Natural killer cell (primary cell): ENCODE data around the gene ZNF536. TPM values are rescaled to one million over a fixed set of nuclear protein-coding genes. Genes with fewer than 3 reads are reported as not detected.

ENCODE experiments used
- ATAC-seq, 3 donors: fragments of 150-1000 bp in 2 of 3; fragments of 200-7000 bp in 1 of 3; cut with Tn5 transposase; 1 replicate in 1 of 3; 2 replicates in 2 of 3; pipeline ENCODE4 v1.10.0; 2021; ENCODE audit warnings: mild to moderate bottlenecking in 2 of 3, moderate library complexity in 2 of 3
- DNase-seq, 2 donors: peaks; one replicate each; pipeline versions ENCODE4 v3.0.0 to v3.0.0-alpha.2; 2013 to 2021; ENCODE audit warnings: mixed read lengths in 1 of 2
- H3K27ac ChIP-seq: one replicate; pipeline ENCODE4 v1.5.1; 2013; ENCODE audit warnings: mild to moderate bottlenecking, low read length
- H3K27me3 ChIP-seq: one replicate; pipeline ENCODE4 v1.6.1; 2013; ENCODE audit warnings: low read length; ENCODE audit not compliant: control insufficient read depth, insufficient read depth
- H3K36me3 ChIP-seq: one replicate; pipeline ENCODE4 v1.6.1; 2013; ENCODE audit warnings: low read length; ENCODE audit not compliant: control insufficient read depth, insufficient read depth
- H3K4me1 ChIP-seq: one replicate; pipeline ENCODE4 v1.6.1; 2013; ENCODE audit warnings: low read length; ENCODE audit not compliant: control insufficient read depth, insufficient read depth
- H3K4me3 ChIP-seq: one replicate; pipeline ENCODE4 v1.5.1; 2013; ENCODE audit warnings: low read length
- H3K9me3 ChIP-seq: one replicate; pipeline ENCODE4 v1.6.1; 2013; ENCODE audit warnings: low read length; ENCODE audit not compliant: control insufficient read depth, insufficient read depth
- H3K27ac Mint-ChIP-seq, 2 donors: one replicate each; pipeline ENCODE4 v1.8.0; 2022; ENCODE audit warnings: mild to moderate bottlenecking in 2 of 2, mixed read lengths in 2 of 2, moderate library complexity in 1 of 2
- H3K27me3 Mint-ChIP-seq, 2 donors: one replicate each; pipeline ENCODE4 v1.8.0; 2022; ENCODE audit warnings: low read depth in 2 of 2, mixed read lengths in 2 of 2
- H3K36me3 Mint-ChIP-seq: one replicate; pipeline ENCODE4 v1.8.0; 2022; ENCODE audit warnings: mixed read lengths
- H3K4me1 Mint-ChIP-seq, 2 donors: one replicate each; pipeline ENCODE4 v1.8.0; 2022; ENCODE audit warnings: mixed read lengths in 2 of 2
- H3K4me3 Mint-ChIP-seq: one replicate; pipeline ENCODE4 v1.8.0; 2022; ENCODE audit warnings: mild to moderate bottlenecking, moderate library complexity, mixed read lengths
- H3K9me3 Mint-ChIP-seq, 2 donors: one replicate each; pipeline ENCODE4 v1.8.0; 2022; ENCODE audit warnings: mixed read lengths in 2 of 2
- CTCF ChIP-seq: fragments of 200-600 bp; IDR thresholded peaks from one replicate; pipeline ENCODE4 v1.8.0; 2022; ENCODE audit warnings: antibody characterized with exemption
- WGBS: methylation state at CpG from one replicate; pipeline ENCODE4 v1.1.7; 2013; ENCODE audit warnings: missing lambda C conversion rate; ENCODE audit not compliant: insufficient coverage; 5-methylcytosine and 5-hydroxymethylcytosine counted together
- intact Hi-C: fragments of 100-400 bp; cut with micrococcal nuclease; formaldehyde crosslinking; loops from one replicate; pipeline ENCODE4 v1.14.2; 2022
- total RNA-seq, 4 donors: library from RNA; stranded (reverse); fragments of 120-200 nt in 1 of 4; gene quantifications; one replicate each; pipeline versions ENCODE4 v1.2.3 to v1.2.4, GENCODE V29; 2013 to 2022

The ZNF536 gene
- total RNA-seq, 3 donors from 2014 or later (not counting 1 experiment from before 2014, with no cell fraction given): not detected

DNA sequence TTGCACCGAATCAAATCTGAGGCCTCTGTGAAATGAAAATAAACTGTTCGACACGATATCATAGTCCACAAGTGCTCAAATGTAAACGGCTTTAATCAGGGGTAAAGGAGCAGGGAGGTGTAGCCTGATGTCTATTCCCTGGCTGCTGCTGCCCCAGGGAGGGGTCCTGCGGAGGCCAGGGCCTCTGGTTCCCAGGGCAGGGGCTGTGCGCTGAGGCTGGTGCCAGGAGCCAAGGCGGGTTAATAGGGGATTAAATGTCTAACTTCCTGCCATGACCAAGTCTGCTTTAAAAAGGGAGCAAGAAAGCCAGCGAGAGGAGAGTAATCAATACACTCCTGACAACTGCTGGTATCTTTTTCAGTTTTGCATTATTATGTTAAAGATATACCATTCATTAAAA lies 59.4 kb downstream of the ZNF536 start:
- Histone ChIP-seq H3K27ac (no peak overlapping the region), H3K4me1 (no peaks in the 10 kb centered on the region), H3K27me3 (no peaks in the 10 kb centered on the region), H3K36me3 (no peaks in the 10 kb centered on the region), H3K4me3 (no peak overlapping the region), H3K9me3 (no peaks in the 10 kb centered on the region)
- H3K36me3 Mint-ChIP-seq: no peaks in the 10 kb centered on the region
- no peaks in the 10 kb centered on the region for H3K9me3 Mint-ChIP-seq
- ATAC-seq: no peak
- H3K4me3 Mint-ChIP-seq: no peak overlapping the region
- DNase-seq: no peak
- intact Hi-C loops: no loop called here
- no peak for TF ChIP-seq CTCF
- peaks cover 0 to 2% of the 10 kb centered on the region in 2 donors for H3K27me3 Mint-ChIP-seq
- no peak overlapping the region for H3K27ac Mint-ChIP-seq
- WGBS: 90% methylated on average over 7 of the region's 8 CpGs
- no peaks in the 10 kb centered on the region for H3K4me1 Mint-ChIP-seq

GRCh38 chr19:30434797-30435594 lies 62.8 kb downstream of the ZNF536 start:
- no peak for ATAC-seq
- intact Hi-C loops: no loop called here
- Histone ChIP-seq H3K27ac (no peak overlapping the region), H3K4me3 (no peak overlapping the region), H3K4me1 (no peaks in the 10 kb centered on the region), H3K27me3 (no peaks in the 10 kb centered on the region), H3K36me3 (no peaks in the 10 kb centered on the region), H3K9me3 (no peaks in the 10 kb centered on the region)
- no peak for DNase-seq
- Mint-ChIP-seq H3K4me3 (no peak overlapping the region), H3K4me1 (no peaks in the 10 kb centered on the region), H3K27me3 (no peaks in the 10 kb centered on the region), H3K36me3 (no peaks in the 10 kb centered on the region), H3K9me3 (no peaks in the 10 kb centered on the region), H3K27ac (no peak overlapping the region)
- 90% methylated on average over 4 of the region's 4 CpGs for WGBS
- no peak for TF ChIP-seq CTCF

DNA sequence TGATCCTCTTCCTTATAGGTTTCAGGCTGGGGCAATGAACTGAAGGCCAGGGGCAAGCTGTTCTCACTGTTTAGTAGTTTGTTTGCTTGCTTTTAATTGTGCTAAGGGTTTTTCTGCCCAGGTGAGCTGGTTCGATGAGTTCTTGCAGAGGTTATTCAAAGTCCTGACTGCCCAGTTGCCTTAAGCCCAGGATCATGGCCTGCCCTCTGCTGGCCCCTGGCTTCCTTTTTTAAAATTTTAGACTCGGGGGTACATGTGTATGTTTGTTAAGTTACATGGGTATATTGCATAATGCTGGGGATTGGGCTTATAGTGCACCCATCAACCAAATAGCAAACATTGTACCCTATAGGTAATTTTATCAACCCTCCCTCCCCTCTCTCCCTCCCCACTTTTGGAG lies 65.7 kb downstream of the ZNF536 start:
- no peak overlapping the region for H3K4me3 ChIP-seq
- Mint-ChIP-seq H3K4me3 (no peak overlapping the region), H3K27me3 (no peaks in the 10 kb centered on the region), H3K4me1 (no peaks in the 10 kb centered on the region), H3K27ac (no peak overlapping the region), H3K9me3 (no peaks in the 10 kb centered on the region), H3K36me3 (no peaks in the 10 kb centered on the region)
- H3K4me1 ChIP-seq: no peaks in the 10 kb centered on the region
- H3K36me3 ChIP-seq: no peaks in the 10 kb centered on the region
- intact Hi-C loops: no loop called here
- H3K27ac ChIP-seq: no peak overlapping the region
- ATAC-seq (no peak), DNase-seq (no peak)
- no peak for TF ChIP-seq CTCF
- no peaks in the 10 kb centered on the region for H3K27me3 ChIP-seq
- WGBS: 89% methylated on average over 1 of the region's 2 CpGs
- H3K9me3 ChIP-seq: no peaks in the 10 kb centered on the region

DNA sequence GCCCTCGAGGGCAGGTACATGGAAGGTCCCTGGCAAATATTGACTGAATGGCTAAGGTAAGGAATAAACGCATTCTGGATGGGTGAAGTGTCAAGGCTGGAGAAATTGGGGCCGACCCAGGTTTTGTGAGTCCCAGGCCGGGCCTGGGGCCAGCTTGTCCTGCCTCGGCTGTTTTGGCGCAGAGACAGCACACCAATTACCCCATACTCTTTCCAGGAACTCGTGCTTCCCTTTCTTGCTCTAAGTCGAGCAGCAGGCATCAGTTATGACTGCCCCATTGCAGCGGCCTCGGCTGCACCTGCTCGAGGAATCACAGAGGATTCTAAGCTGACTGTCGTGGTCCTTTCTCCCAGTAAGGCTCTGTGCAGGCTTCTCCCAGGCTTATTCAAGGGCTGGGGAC lies 67.1 kb downstream of the ZNF536 start:
- Histone ChIP-seq H3K9me3 (no peaks in the 10 kb centered on the region), H3K4me1 (no peaks in the 10 kb centered on the region), H3K27me3 (no peaks in the 10 kb centered on the region), H3K4me3 (no peak overlapping the region), H3K36me3 (no peaks in the 10 kb centered on the region), H3K27ac (no peak overlapping the region)
- WGBS: 74% methylated on average over 12 of the region's 12 CpGs
- Mint-ChIP-seq H3K4me1 (no peaks in the 10 kb centered on the region), H3K9me3 (no peaks in the 10 kb centered on the region), H3K27ac (no peak overlapping the region), H3K36me3 (no peaks in the 10 kb centered on the region), H3K4me3 (no peak overlapping the region), H3K27me3 (no peaks in the 10 kb centered on the region)
- intact Hi-C loops: no loop called here
- DNase-seq: no peak
- no peak for ATAC-seq
- TF ChIP-seq CTCF: no peak
